SHP77 treated with DMSO at 0.1 percent for 48 hours (cell line): Measurements from ENCODE around the gene CALN1.
"Not testable (repeated sequence)": the region's sequence is repeated elsewhere in the genome, so short reads cannot be mapped to it uniquely, and the experiment has no call there.

Experiments used
- DNase-seq: peaks from one replicate; lab custom pipeline; 2025; lab: John Stamatoyannopoulos, UW

The CALN1 gene

GRCh38 chr7:72408966-72409637, 3.0 kb downstream of the CALN1 start:
- DNase-seq = no peak

GRCh38 chr7:72406820-72407403, 5.2 kb downstream of the CALN1 start:
- DNase-seq = no peak

- no peak for DNase-seq
Observed at GRCh38 chr7:72405871-72406270, 6.3 kb downstream of the CALN1 start.

DNA sequence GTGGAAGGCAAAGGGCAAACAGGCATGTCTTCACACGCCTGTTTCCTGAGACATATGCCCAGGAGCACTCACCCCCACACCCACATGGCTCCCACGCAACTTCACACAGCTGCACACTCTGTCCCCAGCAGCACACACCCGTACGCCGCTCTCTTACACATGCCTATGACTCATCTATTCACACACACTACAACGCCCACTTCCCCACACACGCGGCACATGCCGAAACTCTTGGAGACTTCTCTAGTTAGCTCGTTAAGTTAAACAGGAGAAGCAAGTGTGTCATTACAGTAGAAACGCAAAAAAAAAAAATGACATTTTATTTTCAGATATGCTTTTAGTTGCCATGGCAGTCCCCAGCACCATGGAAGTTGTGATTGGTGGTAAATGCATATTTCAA, 6.7 kb downstream of the CALN1 start:
- no peak for DNase-seq

DNA sequence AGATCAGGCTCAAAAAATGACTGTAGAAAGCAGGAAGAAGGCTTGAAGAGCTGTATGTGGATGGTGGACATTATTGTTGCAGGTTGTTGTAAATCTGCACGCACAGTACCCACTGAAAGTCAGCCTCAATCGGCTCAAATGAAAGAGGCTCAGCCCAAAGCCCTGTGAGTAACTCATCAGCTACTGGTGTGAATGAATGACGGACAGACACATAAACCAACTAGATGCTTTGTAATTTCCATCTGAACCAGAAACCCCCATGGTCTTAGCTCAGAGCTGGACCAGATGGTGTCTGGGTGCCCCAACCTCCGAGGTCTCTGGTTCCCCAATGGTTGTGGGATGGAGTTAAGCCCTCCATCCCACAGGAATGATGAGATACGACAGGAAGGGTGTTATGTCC, 7.4 kb downstream of the CALN1 start:
- DNase-seq = no peak

- no peak for DNase-seq
Observed at GRCh38 chr7:72403458-72404076, 8.6 kb downstream of the CALN1 start.

DNA sequence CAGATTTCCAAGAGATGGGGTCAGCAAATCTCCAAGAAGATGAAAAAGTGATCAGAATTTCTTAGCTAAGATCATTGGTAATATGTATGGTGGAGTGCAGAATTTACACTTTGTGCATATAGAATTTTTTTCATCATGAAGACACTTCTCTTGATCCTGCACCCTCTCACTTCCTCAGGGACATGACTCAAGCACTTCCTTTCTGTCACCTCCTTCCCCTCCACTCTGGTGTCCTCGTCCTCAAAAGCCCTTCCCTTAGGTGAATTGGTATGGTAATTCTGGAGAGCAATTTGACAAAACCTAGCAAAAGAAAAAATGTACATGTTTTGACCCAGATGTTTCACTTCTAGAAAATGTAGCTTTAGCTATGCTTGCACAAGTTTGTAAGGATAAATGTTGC, 18.1 kb downstream of the CALN1 start:
- no peak for DNase-seq

GRCh38 chr7:72391821-72392377, 20.2 kb downstream of the CALN1 start:
- no peak for DNase-seq

- DNase-seq = no peak
Observed at GRCh38 chr7:72386118-72386517, 26.0 kb downstream of the CALN1 start.

DNA sequence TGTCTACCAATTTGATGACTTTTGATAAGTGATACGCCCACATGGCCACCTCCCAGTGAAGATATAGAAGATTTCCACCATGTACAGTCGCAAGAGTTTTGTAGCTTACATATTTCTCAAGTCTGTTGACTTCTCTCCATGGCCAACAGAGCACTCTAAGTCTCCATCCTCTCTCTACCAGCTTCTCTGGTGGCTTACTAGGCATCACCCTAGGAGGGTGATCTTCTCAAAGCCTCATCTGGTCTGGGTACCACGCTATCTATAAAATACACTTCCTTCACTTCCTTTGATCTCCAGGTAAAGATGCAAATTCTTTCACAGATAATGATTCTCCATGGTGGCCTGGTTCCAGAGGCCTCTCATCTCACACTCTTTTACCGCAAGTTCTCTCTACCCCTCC, 49.9 kb downstream of the CALN1 start:
- DNase-seq = no peak

- no peak for DNase-seq
Observed at GRCh38 chr7:72345208-72345727, 66.9 kb downstream of the CALN1 start.

DNA sequence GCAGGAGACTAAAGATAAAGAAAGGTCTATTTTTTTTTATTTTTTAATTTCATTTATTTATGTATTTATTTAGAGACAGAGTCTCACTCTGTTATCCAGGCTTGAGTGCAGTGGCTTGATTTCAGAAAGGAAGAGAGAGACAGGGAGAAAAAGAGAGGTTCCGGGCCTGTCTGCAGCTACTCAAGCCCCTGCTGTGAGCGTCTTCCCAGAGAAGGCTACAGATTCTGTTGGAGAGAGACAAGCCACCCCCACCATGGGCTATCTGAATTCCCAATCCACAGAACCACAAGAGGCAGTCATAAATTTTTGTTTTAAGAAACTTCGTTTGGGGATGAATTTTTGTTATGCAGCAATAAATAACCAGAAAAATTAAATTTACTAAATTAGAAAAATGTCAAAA, 68.1 kb downstream of the CALN1 start:
- no peak for DNase-seq

DNA sequence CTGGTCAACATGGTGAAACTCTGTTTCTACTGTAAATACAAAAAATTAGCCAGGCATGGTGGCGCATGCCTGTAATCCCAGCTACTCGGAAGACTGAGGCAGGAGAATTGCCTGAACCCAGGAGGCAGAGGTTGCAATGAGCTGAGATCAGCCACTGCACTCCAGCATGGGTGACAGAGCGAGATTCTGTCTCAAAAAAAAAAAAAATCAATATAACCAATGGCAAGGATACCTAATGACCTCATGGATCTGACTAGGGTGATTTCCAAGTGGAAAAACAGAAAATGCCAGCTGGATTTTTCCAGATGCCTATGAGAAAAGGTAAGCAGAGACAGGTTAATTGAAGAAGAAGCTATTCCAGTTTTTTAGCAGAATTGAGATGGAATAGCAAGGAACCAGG, 68.8 kb downstream of the CALN1 start:
- not testable (repeated sequence) for DNase-seq

DNA sequence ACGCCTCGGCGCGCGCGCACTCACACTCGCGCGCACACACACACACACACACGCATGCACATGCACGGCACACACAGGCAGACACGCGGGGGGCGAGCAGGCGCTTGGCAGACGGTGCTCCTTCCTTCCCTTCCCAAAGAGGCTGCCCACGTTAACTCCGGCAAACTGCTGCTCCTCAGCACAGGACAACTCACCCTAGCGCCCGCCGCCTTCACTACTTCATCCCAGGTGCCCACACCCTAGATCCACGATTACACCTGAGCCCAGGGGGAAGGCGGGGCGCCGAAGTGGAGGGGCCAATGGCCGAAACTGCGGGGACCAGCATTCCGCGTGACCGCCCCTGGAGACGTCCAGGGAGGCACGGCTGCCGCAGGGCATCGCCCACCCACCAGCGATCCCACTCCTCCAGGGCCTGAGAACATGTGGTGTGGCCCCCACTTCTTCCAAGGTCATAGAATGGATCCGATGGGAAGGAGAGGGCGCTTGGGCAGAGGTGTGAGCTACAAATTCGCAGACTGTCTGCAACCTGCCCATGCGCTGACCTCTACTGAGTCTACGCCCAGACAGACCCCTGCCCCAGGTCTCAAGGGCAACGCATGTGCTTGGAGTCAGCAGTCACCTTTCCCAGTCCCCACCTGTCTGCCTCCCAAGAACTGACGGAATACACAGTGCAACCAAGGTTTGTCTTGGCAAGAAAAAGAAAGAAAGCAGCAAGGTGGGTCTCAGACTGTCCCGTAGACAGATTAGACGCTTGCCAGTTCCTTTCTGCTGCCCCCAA, 74.6 kb downstream of the CALN1 start:
- DNase-seq = no peak

- no peak for DNase-seq
Observed at GRCh38 chr7:72336632-72337389, 75.3 kb downstream of the CALN1 start.

DNA sequence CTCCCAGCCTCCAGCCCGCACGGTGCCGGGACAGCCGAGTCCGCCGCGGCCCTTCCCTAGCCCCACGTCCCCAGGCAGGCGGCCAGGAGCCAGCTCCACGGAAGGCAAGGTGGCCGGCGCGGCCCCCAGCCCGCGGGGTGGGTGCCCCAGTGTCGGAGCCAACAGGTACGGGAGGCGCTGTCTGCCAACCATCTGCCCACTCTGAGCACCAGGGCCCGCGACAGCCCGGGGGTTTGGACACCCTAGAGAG, 75.8 kb downstream of the CALN1 start:
- DNase-seq = no peak

DNA sequence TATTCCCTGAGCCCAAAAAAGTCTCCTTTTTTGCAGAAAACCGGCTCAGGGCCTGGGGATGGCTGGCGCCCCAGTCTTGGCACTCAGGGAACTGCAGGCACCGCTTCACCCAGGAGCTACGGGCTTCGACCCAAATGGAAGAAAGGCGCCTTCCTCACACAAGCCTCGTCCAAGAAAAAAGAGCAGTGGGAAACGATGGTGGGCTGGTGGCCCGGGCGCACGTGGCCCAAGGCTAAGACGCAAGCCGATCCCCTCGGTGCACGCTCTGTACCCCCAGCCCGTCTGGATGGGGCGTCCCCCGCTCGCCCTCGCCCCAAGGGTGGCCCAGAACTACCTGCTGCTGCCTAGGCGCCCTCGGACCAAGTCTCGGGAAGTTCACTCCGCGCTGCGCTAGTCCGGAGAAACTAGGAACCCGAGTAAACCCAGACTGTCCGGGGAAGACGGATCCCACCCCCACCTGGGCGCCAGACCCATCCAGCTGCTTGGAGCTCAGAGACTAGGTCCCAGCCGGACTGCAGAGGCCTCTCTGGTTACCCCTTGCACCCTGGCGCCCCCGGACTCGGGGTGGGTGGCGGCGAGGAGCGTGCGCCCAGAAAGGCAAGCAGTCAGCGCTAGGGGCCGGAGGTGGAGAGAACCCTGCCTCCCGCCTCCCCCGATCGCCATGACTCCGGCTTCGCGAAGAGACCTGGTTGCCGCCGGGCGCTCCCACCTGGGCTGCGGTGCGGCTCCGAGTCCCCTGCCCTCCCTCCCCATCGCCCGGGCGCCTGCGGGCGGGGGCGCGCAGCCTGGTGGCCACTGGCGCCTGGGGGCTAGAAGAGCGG, 76.4 kb downstream of the CALN1 start:
- DNase-seq = no peak

GRCh38 chr7:72334698-72335097, 77.4 kb downstream of the CALN1 start:
- no peak for DNase-seq

- DNase-seq = no peak
Observed at GRCh38 chr7:72334066-72334465, 78.1 kb downstream of the CALN1 start.

DNA sequence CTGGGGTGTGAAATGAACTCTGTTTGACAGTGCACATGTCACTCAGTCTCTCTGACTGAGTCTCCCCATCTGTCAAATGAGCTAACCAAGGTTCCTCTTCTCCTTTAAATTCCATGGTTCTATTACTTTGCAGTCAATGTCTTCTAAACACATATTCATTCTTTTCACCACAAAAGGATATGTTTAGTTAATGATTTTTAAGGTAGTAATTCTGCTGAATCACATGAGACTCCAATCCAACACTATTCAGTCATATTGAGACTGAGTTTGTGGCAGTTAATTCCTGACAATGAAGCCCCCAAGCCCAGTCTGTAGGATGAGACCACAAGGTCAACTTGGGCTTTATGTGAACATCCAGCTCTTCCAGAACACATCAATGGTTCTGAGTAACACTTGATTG, 85.3 kb downstream of the CALN1 start:
- DNase-seq = no peak

- DNase-seq = no peak
Observed at GRCh38 chr7:72326365-72326764, 85.8 kb downstream of the CALN1 start.
